HG03460 (cell line): Measurements from ENCODE around the gene FAM234B.

Source experiments
- ATAC-seq: cut with Tn5 transposase; IDR thresholded peaks from one replicate; pipeline ENCODE4 v1.9.1; 2021; ENCODE audit not compliant: unreplicated experiment

The FAM234B gene

GRCh38 chr12:13114251-13115052 is 70.3 kb downstream of the FAM234B start:
- no peak for ATAC-seq

- ATAC-seq = no peak
Observed at GRCh38 chr12:13116259-13116658, 72.1 kb downstream of the FAM234B start.

GRCh38 chr12:13117029-13117428 is 72.8 kb downstream of the FAM234B start:
- no peak for ATAC-seq

- no peak for ATAC-seq
Observed at GRCh38 chr12:13119826-13120225, 75.6 kb downstream of the FAM234B start.

GRCh38 chr12:13120413-13120812 is 76.2 kb downstream of the FAM234B start:
- no peak for ATAC-seq

DNA sequence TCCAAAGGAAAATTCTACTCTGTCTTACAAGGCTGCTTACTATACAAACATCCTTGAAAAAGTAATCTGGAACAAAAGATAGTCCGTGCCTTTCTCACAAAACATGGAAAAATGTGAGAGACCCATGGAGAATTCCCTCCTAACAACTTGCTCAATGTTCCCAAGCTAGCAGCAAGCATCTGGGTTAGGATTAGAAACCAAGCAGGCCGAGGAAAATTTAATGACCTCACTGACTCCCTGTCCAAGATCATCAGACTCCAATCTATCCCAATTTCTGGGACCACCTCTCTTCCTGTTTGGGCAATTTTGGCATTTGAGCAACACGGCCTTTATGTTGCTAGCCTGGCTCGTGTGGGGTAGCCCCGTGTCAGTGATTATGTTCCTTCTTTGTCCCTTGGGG is 77.4 kb downstream of the FAM234B start:
- no peak for ATAC-seq

DNA sequence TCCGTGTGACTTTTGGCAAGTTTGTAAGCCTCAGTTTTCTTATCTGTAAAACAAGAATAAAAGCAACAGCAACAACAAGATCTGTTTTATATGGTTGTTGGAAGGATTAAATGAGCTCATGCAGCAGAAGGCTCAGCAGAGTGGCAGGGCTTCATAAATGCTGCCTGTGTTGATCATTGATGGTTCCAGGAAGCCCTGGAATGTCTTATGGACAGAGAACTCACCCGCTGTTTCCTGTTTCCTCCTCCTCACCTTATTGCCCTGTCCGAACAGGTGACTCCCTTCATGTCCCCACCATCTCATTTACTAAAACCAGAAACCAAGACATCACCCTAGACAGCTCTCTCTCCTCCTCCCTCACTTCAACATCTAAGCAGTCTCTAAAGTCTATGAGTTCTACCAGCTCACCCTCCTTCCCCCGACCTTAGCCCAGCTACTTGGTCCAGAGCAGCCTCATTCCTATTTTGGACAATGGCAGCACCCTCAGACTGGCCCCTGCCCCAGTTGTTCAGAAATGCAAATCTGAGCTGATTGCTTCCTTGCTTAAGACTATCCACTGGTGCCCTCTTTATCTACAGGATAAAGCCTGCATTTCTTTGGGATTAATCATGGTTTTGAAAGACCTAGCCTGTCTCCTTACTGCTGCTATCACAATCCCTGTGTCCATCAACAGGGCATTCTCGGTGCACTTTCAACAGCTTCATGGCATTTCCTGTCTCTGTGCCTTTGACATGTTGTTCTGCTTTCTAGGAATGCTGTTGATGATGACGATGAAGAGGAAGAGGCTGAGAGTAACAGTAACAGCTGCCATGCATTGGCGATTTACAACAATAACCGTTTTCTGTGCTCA is 80.7 kb downstream of the FAM234B start:
- no peak for ATAC-seq

GRCh38 chr12:13125996-13126395 is 81.8 kb downstream of the FAM234B start:
- ATAC-seq = no peak

GRCh38 chr12:13126494-13126893 is 82.3 kb downstream of the FAM234B start:
- no peak for ATAC-seq

DNA sequence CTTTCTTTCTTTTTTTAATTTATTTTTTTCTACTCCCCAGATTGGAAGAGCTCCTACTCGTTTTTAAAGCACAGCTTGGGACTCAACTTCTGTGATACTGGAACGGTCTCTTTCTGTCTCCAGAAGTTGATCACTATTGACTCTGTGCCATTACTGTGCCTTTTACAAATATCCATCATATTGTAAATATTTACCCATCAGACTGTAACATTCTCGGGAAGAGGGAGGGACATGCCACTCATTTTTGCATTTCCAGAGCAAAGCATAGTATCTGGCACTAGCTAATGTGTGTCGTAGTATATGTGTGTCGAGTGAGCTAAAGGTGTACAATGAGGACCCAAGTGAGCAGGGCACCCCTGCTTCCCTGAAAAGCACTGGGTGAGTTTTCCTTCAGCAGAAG is 83.3 kb downstream of the FAM234B start:
- no peak for ATAC-seq

DNA sequence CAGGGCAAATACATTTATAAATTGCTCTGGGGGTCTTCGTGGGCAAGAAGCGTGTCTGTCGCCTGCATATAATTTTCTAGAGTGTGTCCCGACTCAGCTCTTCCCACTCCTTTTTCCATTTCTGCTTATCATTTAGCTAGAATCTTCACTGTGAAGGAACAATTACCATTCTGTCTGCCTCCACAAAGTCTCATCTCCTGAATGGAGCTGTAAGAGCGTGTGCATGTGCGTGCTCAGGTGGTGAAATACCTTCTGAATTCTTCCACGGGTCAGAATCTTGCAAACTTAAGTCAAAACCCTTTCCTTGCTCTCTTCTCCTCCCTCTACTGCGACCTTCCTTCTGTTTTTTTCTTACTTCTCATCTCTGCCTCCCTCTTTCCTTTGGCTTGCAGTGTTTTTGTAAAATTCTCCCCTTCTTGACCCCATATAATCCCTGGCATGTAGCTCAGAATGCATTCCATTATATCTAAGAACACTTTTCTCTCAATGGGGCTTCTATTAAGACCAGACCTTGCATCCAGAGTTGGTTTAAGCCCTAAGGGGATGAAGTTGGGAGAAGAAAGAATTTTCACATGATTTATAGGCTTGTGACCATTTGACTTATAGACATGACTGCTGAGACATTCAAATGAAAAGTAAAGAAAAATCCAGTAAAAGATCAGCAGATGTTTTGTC is 84.2 kb downstream of the FAM234B start:
- no peak for ATAC-seq

GRCh38 chr12:13130981-13131380 is 86.8 kb downstream of the FAM234B start:
- no peak for ATAC-seq
